Epidermal melanocyte (primary cell): Measurements from ENCODE around the gene METTL22.

Experiments
- DNase-seq: peaks from one replicate; pipeline ENCODE4 v3.0.0; 2011; ENCODE audit warnings: low spot score; ENCODE audit not compliant: insufficient read length

The METTL22 gene, protein sequence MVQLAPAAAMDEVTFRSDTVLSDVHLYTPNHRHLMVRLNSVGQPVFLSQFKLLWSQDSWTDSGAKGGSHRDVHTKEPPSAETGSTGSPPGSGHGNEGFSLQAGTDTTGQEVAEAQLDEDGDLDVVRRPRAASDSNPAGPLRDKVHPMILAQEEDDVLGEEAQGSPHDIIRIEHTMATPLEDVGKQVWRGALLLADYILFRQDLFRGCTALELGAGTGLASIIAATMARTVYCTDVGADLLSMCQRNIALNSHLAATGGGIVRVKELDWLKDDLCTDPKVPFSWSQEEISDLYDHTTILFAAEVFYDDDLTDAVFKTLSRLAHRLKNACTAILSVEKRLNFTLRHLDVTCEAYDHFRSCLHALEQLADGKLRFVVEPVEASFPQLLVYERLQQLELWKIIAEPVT

GRCh38 chr16:8621572-8622314 lies at the start of gene METTL22:
Gene METTL22, plus strand, starts transcription at chr16:8621698. Its CDS starts 3,968 bp downstream, at chr16:8625666.
- DNase-seq, result peak; percentile 96

DNA sequence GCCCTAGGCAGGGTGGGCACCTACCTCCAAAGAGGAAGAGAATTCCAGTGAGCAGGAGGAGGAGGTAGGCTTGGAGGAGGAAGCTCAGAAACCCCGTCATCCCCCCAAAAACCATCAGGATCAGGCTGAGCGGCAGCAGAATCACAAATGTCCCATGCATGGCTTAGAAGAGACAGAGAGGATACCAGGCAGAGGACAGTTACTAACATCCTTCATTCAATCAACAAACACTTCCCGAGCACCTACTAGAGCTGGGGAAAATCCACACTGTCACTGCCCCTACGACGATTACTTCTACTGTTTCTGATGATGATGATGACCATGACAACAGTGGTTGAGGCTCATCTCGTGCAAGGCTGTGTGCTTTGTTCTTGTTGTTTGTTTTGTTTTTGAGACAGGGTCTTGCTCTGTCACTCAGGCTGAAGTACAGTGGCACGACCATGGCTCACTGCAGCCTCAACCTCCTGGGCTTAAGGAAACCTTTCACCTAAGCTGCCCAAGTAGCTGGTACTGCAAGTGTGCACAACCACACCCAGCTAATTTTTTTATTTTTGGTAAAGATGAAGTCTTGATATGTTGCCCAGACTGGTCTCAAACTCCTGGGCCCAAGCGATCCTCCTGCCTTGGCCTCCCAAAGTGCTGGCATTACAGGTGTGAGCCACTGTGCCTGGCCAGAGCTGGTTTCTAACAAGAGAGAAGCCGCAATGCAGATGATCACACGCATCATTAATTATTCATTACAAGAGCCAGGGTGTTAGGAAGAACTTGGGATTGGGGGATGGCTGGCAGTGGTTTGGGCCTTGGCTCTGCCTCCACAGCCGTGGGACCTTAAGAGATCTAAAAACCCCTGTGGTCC lies 49.2 kb upstream of the METTL22 start:
- no peak for DNase-seq

DNA sequence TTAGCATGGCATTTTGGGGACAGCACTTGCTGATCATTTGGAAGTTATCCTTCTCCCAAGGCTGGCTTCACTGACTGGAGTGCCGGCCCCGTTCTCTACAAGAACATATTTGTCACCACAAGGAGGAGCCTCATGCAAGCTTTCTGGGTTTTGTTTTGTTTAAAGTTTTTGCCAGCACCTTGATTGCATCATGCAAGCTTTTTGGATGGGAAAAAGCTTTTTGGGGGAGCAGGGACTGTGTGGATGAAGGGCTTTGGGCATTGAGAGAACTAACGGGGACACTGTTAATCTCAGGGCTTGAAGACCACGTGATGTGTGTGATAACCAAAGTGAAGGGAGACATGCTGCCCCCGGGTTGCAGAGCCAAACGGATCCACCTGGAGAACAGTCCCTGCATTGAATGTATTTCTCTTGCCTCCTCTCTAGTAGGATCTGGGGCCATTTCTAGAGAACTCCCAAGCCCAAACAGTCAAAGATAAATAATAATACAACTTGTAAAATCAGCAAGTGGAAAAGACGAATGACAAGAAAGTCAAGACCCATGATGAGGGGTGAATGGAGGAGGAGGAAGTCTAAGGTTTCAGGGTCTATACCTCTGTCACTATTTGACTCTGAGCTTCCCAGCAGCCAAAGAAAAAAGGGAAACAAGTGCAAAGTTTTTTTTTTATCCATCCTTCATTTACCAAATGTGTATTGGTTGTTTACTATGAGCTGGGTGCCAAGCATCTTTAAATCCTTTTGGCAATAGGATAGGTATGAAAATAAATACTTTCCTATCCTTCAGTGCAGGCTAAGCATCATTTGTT lies 48.4 kb upstream of the METTL22 start:
- DNase-seq, result no peak

DNA sequence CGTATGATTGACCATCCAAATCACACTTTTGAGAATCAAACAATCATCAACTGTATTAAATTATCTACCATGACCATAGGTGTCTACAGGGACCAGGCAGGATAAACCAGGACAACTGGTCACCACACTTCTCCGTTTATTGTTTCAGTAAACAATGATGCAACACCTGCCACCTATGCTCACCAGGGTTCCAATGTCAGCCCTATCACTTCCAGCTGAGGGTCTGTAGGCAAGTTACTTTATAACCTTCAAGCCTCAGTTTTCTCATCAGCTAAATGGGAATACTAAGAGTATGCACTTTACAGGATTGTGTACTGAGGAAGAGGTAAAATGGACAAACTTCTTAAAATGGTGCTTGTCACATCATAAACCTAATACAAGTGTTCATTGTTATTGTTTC lies 46.1 kb upstream of the METTL22 start:
- no peak for DNase-seq

DNA sequence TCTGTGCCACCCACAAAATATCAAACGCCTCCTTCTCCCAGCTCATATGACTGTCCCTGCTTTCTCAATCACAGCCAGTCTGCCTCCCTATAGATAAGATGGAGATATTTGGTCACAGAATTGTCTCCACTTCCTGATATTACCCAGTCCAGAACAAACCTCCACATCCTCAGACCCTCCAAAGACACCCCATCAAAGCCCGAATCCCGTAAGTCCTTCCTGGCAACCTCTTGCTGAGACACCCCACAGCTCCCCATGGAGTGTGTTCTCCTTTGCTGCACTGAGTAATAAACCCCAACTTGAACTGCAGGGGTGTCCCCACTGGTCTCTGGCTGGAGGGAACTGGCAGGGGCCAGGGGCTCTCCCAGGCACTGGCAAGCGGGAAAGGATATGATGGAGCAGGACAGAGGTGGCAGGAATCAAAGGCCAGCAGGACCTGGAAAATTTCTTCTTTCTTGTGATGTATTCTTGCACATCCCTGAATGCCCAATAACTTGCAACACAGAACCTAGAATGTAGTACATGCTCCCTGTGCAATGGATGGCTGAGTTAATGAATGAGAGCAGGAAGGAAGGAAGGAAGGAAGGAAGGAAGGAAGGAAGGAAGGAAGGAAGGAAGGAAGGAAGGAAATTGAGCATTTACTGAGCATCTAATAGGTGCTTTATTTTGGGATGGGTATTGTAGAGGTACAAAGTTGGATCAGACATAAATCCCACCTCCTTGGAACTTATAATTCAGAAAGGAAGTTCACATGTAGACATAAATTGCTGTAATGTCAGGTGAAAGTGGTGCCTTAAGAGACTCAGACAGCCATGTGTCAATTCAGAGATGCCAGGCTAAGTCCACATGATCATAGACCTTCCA lies 45.1 kb upstream of the METTL22 start:
- no peak for DNase-seq

- no peak for DNase-seq
Measured at GRCh38 chr16:8577678-8578304, 43.7 kb upstream of the METTL22 start.

DNA sequence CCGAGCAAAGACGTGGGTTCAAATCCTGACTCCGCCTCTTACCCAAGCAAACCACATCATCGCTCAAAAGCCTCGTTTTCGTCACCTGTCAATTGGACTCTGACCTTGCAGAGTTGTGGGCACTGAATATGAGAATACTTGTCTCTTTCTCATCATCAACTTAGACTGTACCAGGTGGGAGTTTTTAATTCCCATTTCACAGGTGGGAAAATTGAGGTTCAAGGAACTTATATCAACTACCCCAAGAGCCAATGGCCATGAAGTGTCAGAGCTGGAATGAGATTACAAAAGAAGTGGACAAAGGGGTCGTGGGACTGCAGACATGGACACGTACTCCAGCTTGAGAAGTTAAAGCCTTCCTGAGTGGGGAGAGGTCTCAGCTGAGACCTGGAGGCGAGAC lies 41.9 kb upstream of the METTL22 start:
- no peak for DNase-seq

DNA sequence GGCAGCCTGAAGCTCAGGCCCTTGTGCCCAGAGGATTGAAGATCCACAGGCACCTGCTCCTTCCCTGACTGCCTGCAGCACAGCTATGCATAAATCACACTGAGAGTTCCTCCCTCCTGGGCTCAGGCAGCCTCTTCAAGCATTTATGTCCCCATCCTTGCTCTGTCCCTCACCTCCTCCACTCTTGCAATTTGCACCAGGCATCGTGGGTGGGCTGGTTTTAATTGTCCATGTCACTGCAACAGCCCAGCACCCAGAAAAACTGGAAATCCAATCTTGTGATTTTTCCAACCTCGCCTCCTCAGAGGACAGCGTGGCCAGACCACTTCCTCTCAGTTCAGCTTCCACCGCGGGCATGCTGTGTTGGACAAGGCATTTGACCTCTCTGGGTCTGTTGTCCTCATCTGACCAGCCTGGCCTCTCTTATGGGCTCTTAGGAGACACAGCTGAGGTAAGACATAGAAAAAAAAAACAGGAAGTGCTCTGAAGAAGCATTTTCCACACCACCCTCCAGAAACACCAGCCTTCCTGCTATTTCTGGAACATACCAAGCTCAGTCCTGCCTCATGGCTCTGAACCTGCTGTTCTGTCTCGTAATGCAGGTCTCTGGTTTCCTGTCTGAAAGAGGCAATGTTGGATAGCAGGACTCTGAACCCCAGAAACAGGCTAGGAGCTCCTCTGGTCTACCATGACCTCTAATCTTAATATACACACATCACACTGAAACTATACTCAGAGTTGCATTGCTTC lies 39.5 kb upstream of the METTL22 start:
- no peak for DNase-seq

GRCh38 chr16:8583199-8583598 lies 38.3 kb upstream of the METTL22 start:
- DNase-seq, result no peak

DNA sequence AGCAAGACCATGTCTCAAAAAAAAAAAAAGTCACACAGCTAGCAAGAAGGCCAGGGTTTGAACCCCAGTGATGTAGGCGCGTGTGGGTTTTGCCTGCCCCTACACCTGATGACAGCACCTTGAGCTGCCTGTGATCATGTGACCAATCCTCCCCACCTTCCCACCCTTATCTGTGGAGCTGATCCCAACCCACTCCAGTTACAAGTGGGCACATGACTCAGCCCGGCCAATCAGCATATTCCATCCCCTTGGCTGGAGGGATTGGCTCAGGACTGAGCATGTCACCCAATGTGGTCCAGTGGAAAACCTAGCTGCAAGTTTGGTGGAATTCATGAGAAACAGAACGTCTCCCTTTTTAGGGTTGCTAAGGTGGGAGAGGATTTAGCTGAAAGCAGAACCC lies 37.8 kb upstream of the METTL22 start:
- no peak for DNase-seq

DNA sequence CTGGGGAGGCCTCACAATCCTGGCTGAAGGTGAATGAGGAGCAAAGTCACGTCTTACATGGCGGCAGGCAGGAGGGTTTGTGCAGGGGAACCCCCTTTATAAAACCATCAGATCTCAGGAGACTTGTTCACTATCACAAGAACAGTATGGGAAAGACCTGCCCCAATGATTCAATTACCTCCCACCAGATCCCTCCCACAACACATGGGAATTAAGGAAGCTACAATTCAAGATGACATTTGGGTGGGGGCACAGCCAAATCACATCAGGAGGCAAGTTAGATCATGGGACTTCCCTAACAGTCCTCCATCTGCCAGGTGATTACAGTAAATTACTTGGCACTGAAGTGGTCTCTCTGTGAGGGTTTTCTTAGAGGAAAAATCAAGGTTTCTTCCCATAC lies 36.5 kb upstream of the METTL22 start:
- no peak for DNase-seq

DNA sequence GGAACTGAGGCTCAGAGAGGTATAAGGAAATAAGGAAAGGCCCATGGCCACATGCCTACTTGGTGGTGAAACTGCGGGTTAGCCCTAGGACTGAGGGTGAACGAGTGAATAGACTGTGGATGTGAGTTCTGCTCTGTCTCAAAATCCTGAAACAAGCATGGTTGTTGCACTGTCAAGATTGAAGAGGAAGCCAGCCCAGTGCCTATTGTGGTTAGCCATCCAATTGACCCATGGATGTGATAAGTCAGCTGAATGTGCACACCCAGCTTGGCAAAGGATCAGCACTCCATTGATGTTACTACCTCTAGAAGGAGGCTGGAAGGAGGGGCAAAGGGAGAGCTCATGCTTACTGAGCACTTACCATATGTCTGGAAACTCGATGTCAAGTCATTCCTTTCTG lies 35.6 kb upstream of the METTL22 start:
- DNase-seq, result no peak

DNA sequence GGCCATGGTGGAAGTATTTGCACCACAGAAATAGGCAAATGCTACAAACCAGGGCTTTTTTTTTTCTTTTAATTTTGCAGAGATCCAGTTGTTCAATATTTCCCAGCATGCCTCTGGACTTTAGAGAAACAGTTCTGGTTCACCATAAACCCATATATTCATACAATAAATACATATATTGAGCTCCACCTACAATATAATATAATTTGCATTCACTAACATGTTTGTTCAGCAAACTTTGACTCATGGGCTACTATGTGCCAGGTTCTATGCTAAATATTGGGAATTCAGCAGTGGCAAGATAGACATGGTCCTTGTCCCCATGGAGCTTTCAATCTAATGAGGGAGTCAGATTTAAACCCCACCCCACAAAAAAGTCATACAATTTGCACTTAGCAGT lies 34.4 kb upstream of the METTL22 start:
- DNase-seq, result no peak

DNA sequence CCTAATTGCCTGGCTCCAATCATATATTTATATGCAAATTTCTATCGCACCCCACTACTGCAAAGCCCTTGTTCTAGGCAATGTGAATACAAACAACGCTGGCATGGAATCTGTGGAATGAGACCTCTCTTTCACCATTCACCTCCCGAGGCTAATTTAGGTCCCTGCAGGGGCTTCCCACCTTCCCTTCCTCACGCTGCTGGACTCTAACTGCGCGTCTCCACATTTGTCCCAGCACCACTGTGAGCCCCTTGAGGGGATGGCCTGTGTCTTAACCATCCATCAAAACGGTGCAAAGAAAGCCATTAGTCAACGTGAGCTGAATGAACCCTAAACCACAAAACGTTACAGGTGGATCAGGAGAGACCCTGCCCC lies 32.8 kb upstream of the METTL22 start:
- no peak for DNase-seq

- no peak for DNase-seq
Measured at GRCh38 chr16:8589057-8589899, 32.2 kb upstream of the METTL22 start.

GRCh38 chr16:8589900-8590688 lies 31.4 kb upstream of the METTL22 start, which contains the start of gene TMEM114:
Gene TMEM114, minus strand, starts transcription at chr16:8590511. Its CDS starts 673 bp downstream, at chr16:8589838.
- DNase-seq, result no peak

DNA sequence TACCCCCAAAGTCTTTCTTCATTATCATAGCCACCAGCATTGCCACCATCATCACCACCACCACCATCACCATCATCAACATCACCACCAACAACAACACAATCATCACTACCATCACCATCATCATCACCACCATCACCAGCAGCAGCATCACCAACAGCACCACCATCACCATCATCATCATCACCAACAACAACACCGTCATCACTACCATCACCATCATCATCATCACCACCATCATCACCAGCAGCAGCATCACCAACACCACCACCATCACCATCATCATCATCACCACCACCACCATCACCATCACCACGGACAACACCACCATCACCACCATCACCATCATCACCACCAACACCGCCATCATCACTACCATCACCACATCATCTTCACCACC lies 30.7 kb upstream of the METTL22 start:
- DNase-seq, result no peak
